Liver (tissue), 9 donors: ENCODE data around the gene TFG. TPM values are rescaled to one million over a fixed set of nuclear protein-coding genes. Genes with fewer than 3 reads are reported as not detected.

ENCODE experiments used
- DNase-seq: peaks from one replicate; pipeline ENCODE4 v3.0.0-alpha.2; 2017; ENCODE audit warnings: low spot score
- H3K27ac ChIP-seq, 2 donors: one replicate each; pipeline ENCODE4 v1.7.0; 2013; ENCODE audit warnings: inconsistent platforms in 2 of 2, low read length in 2 of 2, control low read depth in 1 of 2, low read depth in 1 of 2, mild to moderate bottlenecking in 1 of 2
- H3K27me3 ChIP-seq, 4 donors: one replicate each; pipeline versions ENCODE4 v1.6.1 to v1.7.0; 2013; ENCODE audit warnings: low read length in 3 of 4, inconsistent platforms in 1 of 4, mild to moderate bottlenecking in 1 of 4, moderate library complexity in 1 of 4; ENCODE audit not compliant: control insufficient read depth in 4 of 4, insufficient read depth in 4 of 4
- H3K36me3 ChIP-seq, 4 donors: one replicate each; pipeline versions ENCODE4 v1.6.1 to v1.7.0; 2013; ENCODE audit warnings: low read length in 3 of 4, mild to moderate bottlenecking in 3 of 4, low read depth in 1 of 4, moderate library complexity in 1 of 4; ENCODE audit not compliant: control insufficient read depth in 4 of 4, insufficient read depth in 3 of 4
- H3K4me1 ChIP-seq, 4 donors: one replicate each; pipeline versions ENCODE4 v1.6.1 to v1.7.0; 2013; ENCODE audit warnings: low read length in 3 of 4, mild to moderate bottlenecking in 3 of 4, moderate library complexity in 1 of 4; ENCODE audit not compliant: control insufficient read depth in 4 of 4, insufficient read depth in 4 of 4
- H3K4me3 ChIP-seq, 3 donors: one replicate each; pipeline versions ENCODE4 v1.6.1 to v1.7.0; 2013; ENCODE audit warnings: low read length in 3 of 3, control low read depth in 1 of 3, low read depth in 1 of 3, mild to moderate bottlenecking in 1 of 3
- H3K9ac ChIP-seq, 2 donors: one replicate each; pipeline ENCODE4 v1.7.0; 2013; ENCODE audit warnings: low read length in 2 of 2, mild to moderate bottlenecking in 2 of 2, moderate library complexity in 2 of 2, control low read depth in 1 of 2, low read depth in 1 of 2
- H3K9me3 ChIP-seq, 4 donors: one replicate each; pipeline versions ENCODE4 v1.6.1 to v1.7.0; 2013; ENCODE audit warnings: low read length in 3 of 4; ENCODE audit not compliant: control insufficient read depth in 4 of 4
- EGR1 ChIP-seq, 2 donors: IDR thresholded peaks; 2 replicates each; pipeline ENCODE4 v1.6.1; 2016 to 2018; ENCODE audit warnings: antibody characterized with exemption in 2 of 2, low read depth in 2 of 2
- FOXA1 ChIP-seq: IDR thresholded peaks from 2 replicates; pipeline ENCODE4 v1.6.1; 2016; ENCODE audit warnings: antibody characterized with exemption
- FOXA2 ChIP-seq: IDR thresholded peaks from 2 replicates; pipeline ENCODE4 v1.6.1; 2016; ENCODE audit warnings: antibody characterized with exemption
- GABPA ChIP-seq, 2 donors: IDR thresholded peaks in 1 of 2; conservative IDR thresholded peaks in 1 of 2; 2 replicates each; pipeline ENCODE4 v1.6.1; 2016; ENCODE audit warnings: antibody characterized with exemption in 2 of 2, mild to moderate bottlenecking in 1 of 2, moderate library complexity in 1 of 2
- HNF4A ChIP-seq, 2 donors: conservative IDR thresholded peaks; 2 replicates each; pipeline ENCODE4 v1.6.1; 2016; ENCODE audit warnings: antibody characterized with exemption in 2 of 2, mild to moderate bottlenecking in 2 of 2
- HNF4G ChIP-seq: IDR thresholded peaks from 2 replicates; pipeline ENCODE4 v1.6.1; 2016; ENCODE audit warnings: antibody characterized with exemption
- JUND ChIP-seq, 2 donors: IDR thresholded peaks; 2 replicates each; pipeline ENCODE4 v1.6.1; 2016; ENCODE audit warnings: antibody characterized with exemption in 2 of 2
- NR2F2 ChIP-seq: IDR thresholded peaks from 2 replicates; pipeline ENCODE4 v1.6.1; 2016; ENCODE audit warnings: antibody characterized with exemption
- RAD21 ChIP-seq, 2 donors: IDR thresholded peaks; 2 replicates each; pipeline ENCODE4 v1.6.1; 2016; ENCODE audit warnings: antibody characterized with exemption in 2 of 2, mild to moderate bottlenecking in 2 of 2
- RXRA ChIP-seq, 2 donors: IDR thresholded peaks; 2 replicates each; pipeline ENCODE4 v1.6.1; 2017 to 2018; ENCODE audit warnings: antibody characterized with exemption in 2 of 2, mild to moderate bottlenecking in 1 of 2
- SP1 ChIP-seq: IDR thresholded peaks from 2 replicates; pipeline ENCODE4 v1.6.1; 2018; ENCODE audit warnings: antibody characterized with exemption, mild to moderate bottlenecking
- TAF1 ChIP-seq: conservative IDR thresholded peaks from 2 replicates; pipeline ENCODE4 v1.6.1; 2016; ENCODE audit warnings: antibody characterized with exemption, mild to moderate bottlenecking
- YY1 ChIP-seq: IDR thresholded peaks from 2 replicates; pipeline ENCODE4 v1.6.1; 2016; ENCODE audit warnings: antibody characterized with exemption, mild to moderate bottlenecking
- WGBS: extraction: QIAGEN DNeasy Blood & Tissue Kit; methylation state at CpG from one replicate; pipeline ENCODE4 v1.1.7; 2013; 5-methylcytosine and 5-hydroxymethylcytosine counted together
- polyA plus RNA-seq, 2 donors: library from polyadenylated mRNA; stranded (reverse) in 1 of 2; unstranded in 1 of 2; fragments of 200-250 nt in 1 of 2; fragments of >200 nt in 1 of 2; fragmentation: Nextera tagmentation in 1 of 2; extraction: Ambion mirVana in 1 of 2; gene quantifications; one replicate each; pipeline versions ENCODE4 v1.2.1 to v1.2.3, GENCODE V29; 2013 to 2015
- total RNA-seq, 2 donors: library from RNA; depleted of rRNA; stranded (reverse); fragments of >200 nt; gene quantifications; one replicate each; pipeline ENCODE4 v1.2.3, GENCODE V29; 2014
- TF ChIP-seq, protein P1 (sequence below): fragments of 150-350 bp; IDR thresholded peaks from 2 replicates; pipeline ENCODE4 v1.5.1; 2017; ENCODE audit warnings: improper control_type of control experiment, low read depth, low read length; ENCODE audit not compliant: missing input control
- TF ChIP-seq, protein P2 (sequence below): IDR thresholded peaks from 2 replicates; pipeline ENCODE4 v1.6.1; 2016; ENCODE audit warnings: antibody characterized with exemption
- TF ChIP-seq, protein P3 (sequence below): IDR thresholded peaks from 2 replicates; pipeline ENCODE4 v1.6.1; 2016; ENCODE audit warnings: antibody characterized with exemption
- TF ChIP-seq, protein P4 (sequence below): IDR thresholded peaks from 2 replicates; pipeline ENCODE4 v1.6.1; 2016; ENCODE audit warnings: antibody characterized with exemption, mild to moderate bottlenecking
- TF ChIP-seq, protein P5 (sequence below): IDR thresholded peaks from 2 replicates; pipeline ENCODE4 v1.6.1; 2016; ENCODE audit warnings: antibody characterized with exemption
- donor health status: healthy.
- donor health status: healthy.
- donor health status: healthy.
- donor health status: healthy.
- donor health status: healthy.

The TFG gene
- total and polyA plus RNA-seq, 4 donors, result 42.4 to 70.8 (median 65.0) TPM

DNA sequence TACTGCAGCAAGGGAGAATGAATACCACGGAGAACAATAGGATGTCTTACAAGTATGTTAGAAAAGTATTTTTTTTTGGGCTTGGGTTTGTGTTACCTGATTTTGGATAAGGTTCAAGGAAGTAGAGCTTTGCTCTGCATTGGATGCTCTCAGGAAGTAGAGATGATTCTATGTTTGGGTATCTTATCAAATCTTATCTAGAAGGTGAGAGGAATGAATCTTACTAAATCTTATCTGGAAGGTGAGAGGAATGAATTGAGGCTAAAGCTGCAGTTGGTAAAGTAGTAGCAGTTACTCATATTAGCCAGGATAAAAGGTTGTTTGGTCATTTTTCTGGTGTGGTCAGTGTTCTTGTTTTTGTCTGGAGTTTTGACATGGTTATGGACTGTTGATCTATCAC lies 17.4 kb downstream of the TFG start (continued):
- no peak for TF ChIP-seq EGR1 (IDR thresholded peaks at IDR 0.05; ENCODE audit: low read depth in 2 of 2)

DNA sequence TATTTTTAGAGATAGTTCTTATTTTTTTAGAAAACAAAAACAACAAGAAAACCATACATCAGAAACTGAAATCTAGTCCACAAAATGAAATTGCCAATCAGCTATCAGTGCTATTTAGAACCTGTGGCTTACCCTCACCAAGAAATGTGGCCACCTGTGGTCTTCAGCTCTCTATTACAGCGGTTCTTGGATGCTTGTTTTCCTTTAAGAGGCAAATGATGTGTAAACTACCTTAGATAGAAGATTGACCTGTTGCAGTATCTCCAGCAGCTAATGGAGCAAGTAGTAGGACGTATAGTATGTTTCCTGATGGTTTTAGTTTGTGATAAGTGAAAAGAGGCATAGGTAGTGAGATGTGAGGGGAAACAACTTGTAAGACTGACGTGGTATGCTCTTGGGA lies 21.2 kb downstream of the TFG start:
- peaks cover 2 to 13% (median 5%) of the 10 kb centered on the region in 4 donors for H3K4me1 ChIP-seq

More for the DNA sequence above, 21.2 kb downstream of the TFG start:
- H3K9me3 ChIP-seq, result no peaks in the 10 kb centered on the region
- H3K36me3 ChIP-seq, result peaks cover 5 to 28% (median 17%) of the 10 kb centered on the region in 4 donors
- no peak overlapping the region for H3K4me3 ChIP-seq
- no peak overlapping the region for H3K27ac ChIP-seq
- WGBS, result 83% methylated on average over 3 of the region's 3 CpGs
- no peaks in the 10 kb centered on the region for H3K27me3 ChIP-seq
- H3K9ac ChIP-seq, result no peak overlapping the region
- DNase-seq, result no peak
- TF ChIP-seq, protein P1, sequence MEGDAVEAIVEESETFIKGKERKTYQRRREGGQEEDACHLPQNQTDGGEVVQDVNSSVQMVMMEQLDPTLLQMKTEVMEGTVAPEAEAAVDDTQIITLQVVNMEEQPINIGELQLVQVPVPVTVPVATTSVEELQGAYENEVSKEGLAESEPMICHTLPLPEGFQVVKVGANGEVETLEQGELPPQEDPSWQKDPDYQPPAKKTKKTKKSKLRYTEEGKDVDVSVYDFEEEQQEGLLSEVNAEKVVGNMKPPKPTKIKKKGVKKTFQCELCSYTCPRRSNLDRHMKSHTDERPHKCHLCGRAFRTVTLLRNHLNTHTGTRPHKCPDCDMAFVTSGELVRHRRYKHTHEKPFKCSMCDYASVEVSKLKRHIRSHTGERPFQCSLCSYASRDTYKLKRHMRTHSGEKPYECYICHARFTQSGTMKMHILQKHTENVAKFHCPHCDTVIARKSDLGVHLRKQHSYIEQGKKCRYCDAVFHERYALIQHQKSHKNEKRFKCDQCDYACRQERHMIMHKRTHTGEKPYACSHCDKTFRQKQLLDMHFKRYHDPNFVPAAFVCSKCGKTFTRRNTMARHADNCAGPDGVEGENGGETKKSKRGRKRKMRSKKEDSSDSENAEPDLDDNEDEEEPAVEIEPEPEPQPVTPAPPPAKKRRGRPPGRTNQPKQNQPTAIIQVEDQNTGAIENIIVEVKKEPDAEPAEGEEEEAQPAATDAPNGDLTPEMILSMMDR, result no peak
- TF ChIP-seq SP1 (no peak), NR2F2 (no peak), RAD21 (IDR thresholded peaks at IDR 0.05) (no peak), TAF1 (no peak), GABPA (IDR thresholded peaks at IDR 0.05 in 1 of 2, conservative IDR thresholded peaks at IDR 0.05 in 1 of 2) (no peak), YY1 (no peak), HNF4G (no peak), FOXA1 (no peak), FOXA2 (no peak), JUND (IDR thresholded peaks at IDR 0.05) (no peak), HNF4A (conservative IDR thresholded peaks at IDR 0.05) (no peak), RXRA (IDR thresholded peaks at IDR 0.05) (no peak), EGR1 (IDR thresholded peaks at IDR 0.05; ENCODE audit: low read depth in 2 of 2) (no peak)
- TF ChIP-seq, protein P2, sequence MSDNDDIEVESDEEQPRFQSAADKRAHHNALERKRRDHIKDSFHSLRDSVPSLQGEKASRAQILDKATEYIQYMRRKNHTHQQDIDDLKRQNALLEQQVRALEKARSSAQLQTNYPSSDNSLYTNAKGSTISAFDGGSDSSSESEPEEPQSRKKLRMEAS, result no peak
- TF ChIP-seq, protein P3, sequence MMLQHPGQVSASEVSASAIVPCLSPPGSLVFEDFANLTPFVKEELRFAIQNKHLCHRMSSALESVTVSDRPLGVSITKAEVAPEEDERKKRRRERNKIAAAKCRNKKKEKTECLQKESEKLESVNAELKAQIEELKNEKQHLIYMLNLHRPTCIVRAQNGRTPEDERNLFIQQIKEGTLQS, result no peak
- TF ChIP-seq, protein P4, sequence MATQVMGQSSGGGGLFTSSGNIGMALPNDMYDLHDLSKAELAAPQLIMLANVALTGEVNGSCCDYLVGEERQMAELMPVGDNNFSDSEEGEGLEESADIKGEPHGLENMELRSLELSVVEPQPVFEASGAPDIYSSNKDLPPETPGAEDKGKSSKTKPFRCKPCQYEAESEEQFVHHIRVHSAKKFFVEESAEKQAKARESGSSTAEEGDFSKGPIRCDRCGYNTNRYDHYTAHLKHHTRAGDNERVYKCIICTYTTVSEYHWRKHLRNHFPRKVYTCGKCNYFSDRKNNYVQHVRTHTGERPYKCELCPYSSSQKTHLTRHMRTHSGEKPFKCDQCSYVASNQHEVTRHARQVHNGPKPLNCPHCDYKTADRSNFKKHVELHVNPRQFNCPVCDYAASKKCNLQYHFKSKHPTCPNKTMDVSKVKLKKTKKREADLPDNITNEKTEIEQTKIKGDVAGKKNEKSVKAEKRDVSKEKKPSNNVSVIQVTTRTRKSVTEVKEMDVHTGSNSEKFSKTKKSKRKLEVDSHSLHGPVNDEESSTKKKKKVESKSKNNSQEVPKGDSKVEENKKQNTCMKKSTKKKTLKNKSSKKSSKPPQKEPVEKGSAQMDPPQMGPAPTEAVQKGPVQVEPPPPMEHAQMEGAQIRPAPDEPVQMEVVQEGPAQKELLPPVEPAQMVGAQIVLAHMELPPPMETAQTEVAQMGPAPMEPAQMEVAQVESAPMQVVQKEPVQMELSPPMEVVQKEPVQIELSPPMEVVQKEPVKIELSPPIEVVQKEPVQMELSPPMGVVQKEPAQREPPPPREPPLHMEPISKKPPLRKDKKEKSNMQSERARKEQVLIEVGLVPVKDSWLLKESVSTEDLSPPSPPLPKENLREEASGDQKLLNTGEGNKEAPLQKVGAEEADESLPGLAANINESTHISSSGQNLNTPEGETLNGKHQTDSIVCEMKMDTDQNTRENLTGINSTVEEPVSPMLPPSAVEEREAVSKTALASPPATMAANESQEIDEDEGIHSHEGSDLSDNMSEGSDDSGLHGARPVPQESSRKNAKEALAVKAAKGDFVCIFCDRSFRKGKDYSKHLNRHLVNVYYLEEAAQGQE, result no peak
- TF ChIP-seq, protein P5, sequence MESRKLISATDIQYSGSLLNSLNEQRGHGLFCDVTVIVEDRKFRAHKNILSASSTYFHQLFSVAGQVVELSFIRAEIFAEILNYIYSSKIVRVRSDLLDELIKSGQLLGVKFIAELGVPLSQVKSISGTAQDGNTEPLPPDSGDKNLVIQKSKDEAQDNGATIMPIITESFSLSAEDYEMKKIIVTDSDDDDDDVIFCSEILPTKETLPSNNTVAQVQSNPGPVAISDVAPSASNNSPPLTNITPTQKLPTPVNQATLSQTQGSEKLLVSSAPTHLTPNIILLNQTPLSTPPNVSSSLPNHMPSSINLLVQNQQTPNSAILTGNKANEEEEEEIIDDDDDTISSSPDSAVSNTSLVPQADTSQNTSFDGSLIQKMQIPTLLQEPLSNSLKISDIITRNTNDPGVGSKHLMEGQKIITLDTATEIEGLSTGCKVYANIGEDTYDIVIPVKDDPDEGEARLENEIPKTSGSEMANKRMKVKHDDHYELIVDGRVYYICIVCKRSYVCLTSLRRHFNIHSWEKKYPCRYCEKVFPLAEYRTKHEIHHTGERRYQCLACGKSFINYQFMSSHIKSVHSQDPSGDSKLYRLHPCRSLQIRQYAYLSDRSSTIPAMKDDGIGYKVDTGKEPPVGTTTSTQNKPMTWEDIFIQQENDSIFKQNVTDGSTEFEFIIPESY, result no peak
